ENCODE measurements around the gene CAP2. TPM values are rescaled to one million over a fixed set of nuclear protein-coding genes. Genes with fewer than 3 reads are reported as not detected.

CAP2 gene
- total RNA-seq, 4 donors from 2014 or later = 28.5 to 66.5 (median 59.0) TPM

DNA sequence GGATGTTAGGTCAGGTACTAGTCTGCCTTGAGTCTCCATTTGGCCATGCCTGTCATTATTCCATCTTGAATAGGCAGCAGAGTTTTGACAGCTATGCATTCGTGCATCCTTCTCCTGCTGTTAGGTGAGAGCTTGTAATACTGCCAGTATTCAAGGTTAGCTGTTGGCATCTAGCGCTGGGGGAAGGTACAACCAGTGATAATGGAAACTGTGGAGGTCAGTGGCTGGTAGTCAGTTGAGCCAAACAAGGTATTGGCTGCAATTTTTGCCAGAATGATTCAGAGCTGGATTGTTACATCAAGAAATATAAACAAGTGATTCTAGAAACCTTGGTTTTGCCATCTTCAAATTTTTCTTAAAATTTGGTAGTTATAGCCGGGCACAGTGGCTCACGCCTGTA is 213.2 kb downstream of the CAP2 start:
- peaks cover 0 to 56% of the 10 kb centered on the region in 2 donors for H3K36me3 ChIP-seq

More for the DNA sequence above, 213.2 kb downstream of the CAP2 start:
- Histone ChIP-seq H3K9me3 (no peaks in the 10 kb centered on the region), H3K27me3 (no peaks in the 10 kb centered on the region), H3K27ac (no peak overlapping the region), H3K4me1 (peaks cover 0 to 11% (median 3%) of the 10 kb centered on the region in 3 donors), H3K4me3 (no peak overlapping the region)
- no peak for ATAC-seq
- WGBS, 2 donors (ENCODE audit: low coverage in 1 of 2) = 94 to 100% methylated on average over 2 to 3 of the region's 4 CpGs
- no peak for TF ChIP-seq POLR2AphosphoS5 (IDR thresholded peaks at IDR 0.05)
- TF ChIP-seq, protein P1, sequence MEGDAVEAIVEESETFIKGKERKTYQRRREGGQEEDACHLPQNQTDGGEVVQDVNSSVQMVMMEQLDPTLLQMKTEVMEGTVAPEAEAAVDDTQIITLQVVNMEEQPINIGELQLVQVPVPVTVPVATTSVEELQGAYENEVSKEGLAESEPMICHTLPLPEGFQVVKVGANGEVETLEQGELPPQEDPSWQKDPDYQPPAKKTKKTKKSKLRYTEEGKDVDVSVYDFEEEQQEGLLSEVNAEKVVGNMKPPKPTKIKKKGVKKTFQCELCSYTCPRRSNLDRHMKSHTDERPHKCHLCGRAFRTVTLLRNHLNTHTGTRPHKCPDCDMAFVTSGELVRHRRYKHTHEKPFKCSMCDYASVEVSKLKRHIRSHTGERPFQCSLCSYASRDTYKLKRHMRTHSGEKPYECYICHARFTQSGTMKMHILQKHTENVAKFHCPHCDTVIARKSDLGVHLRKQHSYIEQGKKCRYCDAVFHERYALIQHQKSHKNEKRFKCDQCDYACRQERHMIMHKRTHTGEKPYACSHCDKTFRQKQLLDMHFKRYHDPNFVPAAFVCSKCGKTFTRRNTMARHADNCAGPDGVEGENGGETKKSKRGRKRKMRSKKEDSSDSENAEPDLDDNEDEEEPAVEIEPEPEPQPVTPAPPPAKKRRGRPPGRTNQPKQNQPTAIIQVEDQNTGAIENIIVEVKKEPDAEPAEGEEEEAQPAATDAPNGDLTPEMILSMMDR (IDR thresholded peaks at IDR 0.05) = no peak
- no peak for TF ChIP-seq EP300 (IDR thresholded peaks at IDR 0.05)
- no peak for TF ChIP-seq POLR2A (IDR thresholded peaks at IDR 0.05)

Small RNA genes within 50 kb of the gene (small RNA-seq; reads per million reads assigned to genes)
- gene SUMO2P13 = 0 reads per million in 4 donors

Other genes with a start within 250 kb of the CAP2 start
- gene RBM24, start 112.2 kb upstream of the CAP2 start, total RNA-seq = 10 to 100 TPM in 3 of 4 donors, 1 to 10 TPM in 1; 4.7 to 32.0 (median 23.5) TPM
- gene FAM8A1, start 206.7 kb downstream of the CAP2 start, total RNA-seq = 10 to 100 TPM; 38.1 to 55.2 (median 45.9) TPM